Left forelimb (tissue), 1 donor: ENCODE measurements around the gene BPIFB2.

Experiments
- DNase-seq: peaks from one replicate; pipeline ENCODE4 v3.0.0-alpha.2; 2018; ENCODE audit warnings: low spot score

Gene BPIFB2

DNA sequence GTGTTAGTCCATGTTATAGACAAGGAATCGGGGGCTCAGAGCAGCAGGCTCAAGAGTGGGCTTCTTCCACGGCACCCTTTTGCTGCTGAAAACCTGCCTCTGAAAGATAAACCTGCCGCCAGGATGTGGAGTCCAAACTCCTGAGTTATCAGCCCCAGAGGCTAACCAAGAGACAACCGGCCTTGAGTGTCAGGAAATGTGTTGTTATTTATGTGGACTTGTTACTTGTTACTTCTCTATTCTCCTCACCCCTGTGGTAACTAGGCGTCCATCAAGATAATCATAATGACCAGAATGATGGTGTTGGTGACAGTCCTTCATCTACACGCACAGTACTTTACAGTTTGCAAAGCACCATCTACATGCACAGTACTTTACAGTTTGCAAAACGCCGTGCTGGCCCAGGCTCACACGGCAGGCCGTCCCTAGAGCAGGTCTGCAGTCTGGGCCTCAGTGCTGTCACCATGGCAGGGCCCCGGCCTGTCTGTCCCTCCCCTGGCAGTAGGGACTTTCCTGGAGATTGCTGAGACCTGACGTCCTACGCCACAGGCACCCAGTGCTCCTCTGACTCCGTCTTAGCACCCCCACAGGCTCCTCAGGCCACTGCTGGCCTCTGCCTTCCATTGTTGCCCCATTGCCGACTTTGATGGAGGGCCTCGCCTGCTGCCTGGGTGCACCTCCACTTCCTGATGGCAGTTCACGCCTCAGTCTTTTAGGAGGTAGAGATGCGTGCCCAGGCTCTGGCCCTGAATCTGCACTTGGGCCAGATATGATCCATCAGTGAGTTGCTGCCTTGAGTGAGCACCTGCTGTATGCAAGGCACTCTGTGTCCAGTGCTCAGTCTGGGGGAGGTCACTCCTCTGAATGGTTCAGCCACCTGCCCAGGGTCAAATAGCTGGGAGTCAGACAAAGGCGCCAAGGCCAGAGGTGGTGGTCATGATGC lies 62.9 kb downstream of the BPIFB2 start:
- no peak for DNase-seq

DNA sequence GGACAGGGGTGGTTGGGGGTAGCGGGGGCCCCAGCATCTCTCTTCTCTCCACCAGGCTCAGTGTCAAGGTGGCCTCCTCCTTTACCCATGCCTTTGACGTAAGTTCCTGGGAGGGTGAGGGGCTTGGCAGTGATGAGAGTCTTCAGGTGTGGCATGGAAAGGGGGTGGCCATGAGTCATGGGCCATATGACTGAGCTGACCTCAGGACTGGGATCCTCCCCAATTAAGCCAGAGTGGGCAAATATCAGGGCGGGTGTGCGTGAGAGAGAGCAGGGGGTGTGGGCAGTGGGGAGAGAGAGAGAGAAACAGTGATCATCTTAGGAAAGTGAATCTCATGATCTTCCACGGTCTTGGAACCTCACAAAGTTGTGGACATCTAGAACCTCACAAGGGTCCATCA lies 63.7 kb downstream of the BPIFB2 start:
- no peak for DNase-seq

DNA sequence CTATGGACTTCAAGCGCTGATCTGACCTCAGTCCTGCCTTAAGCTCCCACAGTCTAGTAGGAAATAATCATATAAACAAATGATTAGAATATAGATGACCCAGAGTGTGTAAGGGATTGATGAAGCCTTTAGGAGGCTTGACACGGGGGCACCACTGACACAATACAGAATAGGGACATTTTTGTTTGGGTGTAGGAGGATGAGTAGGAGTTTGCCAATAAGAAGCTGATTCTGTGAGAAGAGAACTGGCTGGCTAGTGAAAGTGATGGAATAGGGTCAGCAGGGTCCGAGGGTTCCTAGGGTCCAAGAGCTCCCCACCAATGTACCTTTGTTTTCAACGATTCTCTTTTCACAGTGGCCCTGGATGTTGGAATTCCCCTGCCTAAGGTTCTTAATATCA lies 64.9 kb downstream of the BPIFB2 start:
- DNase-seq = no peak

DNA sequence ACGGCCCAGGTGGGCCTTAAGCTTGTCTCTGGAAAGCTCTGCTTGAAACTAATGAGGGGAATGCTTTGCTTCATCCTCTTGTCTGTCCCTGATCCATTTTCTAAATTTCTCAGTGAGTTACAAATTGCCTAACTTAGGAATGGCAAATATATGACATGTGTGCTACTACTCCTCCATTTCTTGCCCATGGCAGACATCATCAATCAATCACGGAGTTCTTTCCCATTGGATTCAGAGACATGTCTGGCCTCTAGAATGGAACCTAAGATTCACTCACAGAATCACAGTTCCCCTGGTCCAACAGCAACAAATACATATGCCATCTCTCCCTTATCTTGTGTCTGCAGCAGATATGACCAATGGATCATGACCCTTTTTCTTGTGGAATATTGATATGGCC lies 65.3 kb downstream of the BPIFB2 start:
- DNase-seq = no peak
